PC-9 (cell line): ENCODE data around the gene TNIK.

Experiments used
- EZH2 ChIP-seq: fragments of 200-600 bp; sonication (generic); IDR thresholded peaks from 2 replicates; pipeline ENCODE4 v1.8.0; 2017; ENCODE audit warnings: antibody characterized with exemption, low read depth
- TF ChIP-seq, protein P1 (sequence below): fragments of 200-600 bp; sonication (generic); conservative IDR thresholded peaks from 2 replicates; pipeline ENCODE4 v1.6.1; 2017; ENCODE audit warnings: mixed run types, antibody characterized with exemption, mild to moderate bottlenecking, moderate library complexity

DNA sequence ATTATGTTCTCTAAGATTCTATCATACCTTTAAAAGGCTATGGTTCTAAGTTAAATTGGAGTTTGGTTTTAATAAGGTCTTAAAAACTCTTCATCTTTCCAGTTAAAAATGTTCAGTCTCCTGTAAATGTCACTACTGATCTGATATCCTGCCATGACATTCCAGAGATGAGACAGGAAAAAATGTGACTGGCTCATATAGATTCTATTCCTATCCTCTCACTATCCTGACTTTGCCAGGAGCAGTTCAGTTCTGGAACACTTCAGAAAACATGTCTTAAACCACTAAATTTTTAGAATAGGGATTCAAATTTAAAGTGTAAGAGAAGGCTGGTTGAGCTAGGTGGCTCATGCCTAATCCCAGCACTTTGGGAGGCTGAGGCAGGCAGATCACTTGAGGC is 170.9 kb downstream of the TNIK start:
- no peak for TF ChIP-seq EZH2
- TF ChIP-seq, protein P1, sequence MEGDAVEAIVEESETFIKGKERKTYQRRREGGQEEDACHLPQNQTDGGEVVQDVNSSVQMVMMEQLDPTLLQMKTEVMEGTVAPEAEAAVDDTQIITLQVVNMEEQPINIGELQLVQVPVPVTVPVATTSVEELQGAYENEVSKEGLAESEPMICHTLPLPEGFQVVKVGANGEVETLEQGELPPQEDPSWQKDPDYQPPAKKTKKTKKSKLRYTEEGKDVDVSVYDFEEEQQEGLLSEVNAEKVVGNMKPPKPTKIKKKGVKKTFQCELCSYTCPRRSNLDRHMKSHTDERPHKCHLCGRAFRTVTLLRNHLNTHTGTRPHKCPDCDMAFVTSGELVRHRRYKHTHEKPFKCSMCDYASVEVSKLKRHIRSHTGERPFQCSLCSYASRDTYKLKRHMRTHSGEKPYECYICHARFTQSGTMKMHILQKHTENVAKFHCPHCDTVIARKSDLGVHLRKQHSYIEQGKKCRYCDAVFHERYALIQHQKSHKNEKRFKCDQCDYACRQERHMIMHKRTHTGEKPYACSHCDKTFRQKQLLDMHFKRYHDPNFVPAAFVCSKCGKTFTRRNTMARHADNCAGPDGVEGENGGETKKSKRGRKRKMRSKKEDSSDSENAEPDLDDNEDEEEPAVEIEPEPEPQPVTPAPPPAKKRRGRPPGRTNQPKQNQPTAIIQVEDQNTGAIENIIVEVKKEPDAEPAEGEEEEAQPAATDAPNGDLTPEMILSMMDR: no peak
